DND-41 (cell line): ENCODE measurements around the gene SARM1.

Experiments
- CTCF ChIP-seq: IDR thresholded peaks from 2 replicates; pipeline ENCODE4 v1.5.1; 2012; ENCODE audit warnings: borderline replicate concordance, low read length, moderate library complexity, mild to moderate bottlenecking; ENCODE audit not compliant: poor library complexity, severe bottlenecking; ENCODE audit errors: extremely low read depth
- EZH2 ChIP-seq: IDR thresholded peaks from 3 replicates; pipeline ENCODE4 v1.6.1; 2012; ENCODE audit warnings: borderline replicate concordance, low read depth, mild to moderate bottlenecking, moderate library complexity, low read length, inconsistent platforms; ENCODE audit not compliant: severe bottlenecking

DNA sequence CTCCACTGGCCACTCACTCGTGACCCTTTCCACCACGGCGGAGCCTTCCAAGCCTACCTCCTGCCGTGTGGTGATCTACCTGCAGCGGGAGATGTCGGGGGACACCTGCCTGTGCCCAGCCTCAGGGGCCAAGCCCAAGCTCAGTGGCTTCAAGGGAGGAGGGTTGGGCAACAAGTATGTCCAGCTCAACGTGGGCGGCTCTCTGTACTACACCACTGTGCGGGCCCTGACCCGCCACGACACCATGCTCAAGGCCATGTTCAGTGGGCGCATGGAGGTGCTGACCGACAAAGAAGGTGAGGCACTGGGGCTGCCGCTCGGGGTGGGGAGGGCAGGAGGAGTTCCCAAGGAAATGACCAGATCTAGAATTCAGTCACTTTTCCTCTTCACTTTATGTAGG, 32.1 kb upstream of the SARM1 start:
- TF ChIP-seq CTCF (no peak), EZH2 (no peak)
